Activated CD8-positive, alpha-beta T cell treated with anti-CD3 and anti-CD28 coated beads for 36 hours (primary cell): ENCODE data around the gene LDHAL6B. TPM values are rescaled to one million over a fixed set of nuclear protein-coding genes. Genes with fewer than 3 reads are reported as not detected.

ENCODE experiments used
- ATAC-seq: fragments of 200-7000 bp; cut with Tn5 transposase; one replicate; pipeline ENCODE4 v1.10.0; 2021; ENCODE audit warnings: mild to moderate bottlenecking, moderate library complexity
- CTCF ChIA-PET: fragments of 350-600 bp; sonication (Branson Sonifier 250); formaldehyde crosslinking; loops from one replicate; lab custom pipeline; 2021; ENCODE audit warnings: antibody characterized with exemption; lab: Charles Lee
- POLR2A ChIA-PET: fragments of 350-600 bp; sonication (Branson Sonifier 250); formaldehyde crosslinking; loops from one replicate; lab custom pipeline; 2021; ENCODE audit warnings: antibody characterized with exemption; lab: Charles Lee
- DNase-seq: peaks from one replicate; pipeline ENCODE4 v3.0.0-alpha.2; 2020
- H3K27ac Mint-ChIP-seq: one replicate; pipeline ENCODE4 v1.8.0; 2021; ENCODE audit warnings: mild to moderate bottlenecking, mixed read lengths
- H3K27me3 Mint-ChIP-seq: one replicate; pipeline ENCODE4 v1.8.0; 2021; ENCODE audit warnings: mixed read lengths
- H3K36me3 Mint-ChIP-seq: one replicate; pipeline ENCODE4 v1.8.0; 2021; ENCODE audit warnings: low read depth, mixed read lengths
- H3K4me1 Mint-ChIP-seq: one replicate; pipeline ENCODE4 v1.8.0; 2021; ENCODE audit warnings: low read depth, mixed read lengths
- H3K4me3 Mint-ChIP-seq: one replicate; pipeline ENCODE4 v1.8.0; 2021; ENCODE audit warnings: mild to moderate bottlenecking, moderate library complexity, mixed read lengths
- H3K9me3 Mint-ChIP-seq: one replicate; pipeline ENCODE4 v1.8.0; 2021; ENCODE audit warnings: mixed read lengths
- intact Hi-C: fragments of 100-400 bp; cut with micrococcal nuclease; formaldehyde crosslinking; loops from one replicate; pipeline ENCODE4 v1.10.0; 2022
- total RNA-seq, 2 experiments: library from RNA; stranded (reverse); gene quantifications; one replicate each; pipeline ENCODE4 v1.2.3, GENCODE V29; 2021
- TF ChIP-seq, protein P1 (sequence below): fragments of 200-600 bp; IDR thresholded peaks from one replicate; pipeline ENCODE4 v1.8.0; 2022; ENCODE audit warnings: antibody characterized with exemption, mild to moderate bottlenecking

LDHAL6B gene
- total RNA-seq, 2 experiments from 2014 or later, result not detected

DNA sequence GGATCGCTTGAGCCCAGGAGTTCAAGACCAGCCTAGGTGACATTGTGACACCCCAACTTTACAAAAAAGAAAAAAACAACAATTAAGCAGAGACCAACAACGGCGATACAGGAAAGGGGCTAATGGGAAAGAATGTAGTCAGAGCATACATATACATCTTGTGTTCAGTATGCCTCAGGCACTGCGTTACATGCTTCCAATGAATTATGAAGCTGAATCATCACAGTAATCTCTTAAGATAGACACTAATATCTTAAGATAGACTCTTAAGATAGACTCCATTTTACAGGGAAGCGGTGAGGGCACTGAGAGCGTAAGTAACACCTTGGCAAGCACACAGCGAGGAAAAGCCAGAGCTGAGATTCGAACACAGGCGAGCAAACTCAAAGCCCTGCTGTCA lies 6.1 kb upstream of the LDHAL6B start:
- H3K4me1 Mint-ChIP-seq, result no peaks in the 10 kb centered on the region
- H3K36me3 Mint-ChIP-seq, result no peaks in the 10 kb centered on the region
- ATAC-seq (no peak), DNase-seq (no peak)
- no peak overlapping the region for H3K4me3 Mint-ChIP-seq
- intact Hi-C loops, result no loop called here
- no peak overlapping the region for H3K27ac Mint-ChIP-seq
- TF ChIP-seq, protein P1, sequence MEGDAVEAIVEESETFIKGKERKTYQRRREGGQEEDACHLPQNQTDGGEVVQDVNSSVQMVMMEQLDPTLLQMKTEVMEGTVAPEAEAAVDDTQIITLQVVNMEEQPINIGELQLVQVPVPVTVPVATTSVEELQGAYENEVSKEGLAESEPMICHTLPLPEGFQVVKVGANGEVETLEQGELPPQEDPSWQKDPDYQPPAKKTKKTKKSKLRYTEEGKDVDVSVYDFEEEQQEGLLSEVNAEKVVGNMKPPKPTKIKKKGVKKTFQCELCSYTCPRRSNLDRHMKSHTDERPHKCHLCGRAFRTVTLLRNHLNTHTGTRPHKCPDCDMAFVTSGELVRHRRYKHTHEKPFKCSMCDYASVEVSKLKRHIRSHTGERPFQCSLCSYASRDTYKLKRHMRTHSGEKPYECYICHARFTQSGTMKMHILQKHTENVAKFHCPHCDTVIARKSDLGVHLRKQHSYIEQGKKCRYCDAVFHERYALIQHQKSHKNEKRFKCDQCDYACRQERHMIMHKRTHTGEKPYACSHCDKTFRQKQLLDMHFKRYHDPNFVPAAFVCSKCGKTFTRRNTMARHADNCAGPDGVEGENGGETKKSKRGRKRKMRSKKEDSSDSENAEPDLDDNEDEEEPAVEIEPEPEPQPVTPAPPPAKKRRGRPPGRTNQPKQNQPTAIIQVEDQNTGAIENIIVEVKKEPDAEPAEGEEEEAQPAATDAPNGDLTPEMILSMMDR, result no peak
- POLR2A ChIA-PET, result no interaction called here
- H3K27me3 Mint-ChIP-seq, result no peaks in the 10 kb centered on the region
- no peaks in the 10 kb centered on the region for H3K9me3 Mint-ChIP-seq
- CTCF ChIA-PET, result no interaction called here

- ATAC-seq, result no peak
- TF ChIP-seq, protein P1, result no peak
- no peaks in the 10 kb centered on the region for H3K4me1 Mint-ChIP-seq
Measured at GRCh38 chr15:59203008-59203407, 3.6 kb upstream of the LDHAL6B start.

DNA sequence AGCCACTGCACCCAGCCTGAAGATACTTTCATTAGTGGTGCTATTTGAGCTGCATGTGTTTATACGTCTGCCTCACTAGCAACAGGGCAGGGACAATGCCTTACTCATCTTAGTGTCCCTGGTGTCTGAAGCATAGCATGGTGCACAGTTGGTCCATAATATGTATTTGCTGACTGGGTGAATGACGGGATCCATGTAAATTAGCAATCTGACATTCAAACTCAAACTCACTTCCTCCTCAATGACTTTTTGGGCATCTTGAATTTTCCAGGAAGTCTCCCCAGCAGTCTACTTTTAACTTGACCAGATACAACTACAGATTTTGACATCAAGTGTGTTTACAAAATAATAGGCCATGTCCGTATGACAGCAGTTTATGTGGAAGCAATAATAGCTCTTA lies 3.0 kb upstream of the LDHAL6B start:
- no peaks in the 10 kb centered on the region for H3K36me3 Mint-ChIP-seq
- CTCF ChIA-PET, result no interaction called here

More at GRCh38 chr15:59203008-59203407, 3.6 kb upstream of the LDHAL6B start:
- Mint-ChIP-seq H3K27ac (no peak overlapping the region), H3K27me3 (no peaks in the 10 kb centered on the region), H3K9me3 (no peaks in the 10 kb centered on the region), H3K36me3 (no peaks in the 10 kb centered on the region), H3K4me3 (no peak overlapping the region)
- intact Hi-C loops, result no loop called here
- CTCF ChIA-PET, result no interaction called here
- POLR2A ChIA-PET, result no interaction called here
- DNase-seq, result no peak

GRCh38 chr15:59205839-59206622 lies 612 bp upstream of the LDHAL6B start:
- Mint-ChIP-seq H3K4me3 (no peak overlapping the region), H3K27me3 (no peaks in the 10 kb centered on the region), H3K27ac (no peak overlapping the region), H3K9me3 (no peaks in the 10 kb centered on the region), H3K36me3 (no peaks in the 10 kb centered on the region), H3K4me1 (no peaks in the 10 kb centered on the region)
- intact Hi-C loops, result no loop called here
- ChIA-PET CTCF (interaction anchor here (1.3 kb wide), 1 partner anchor 21 kb away, joined by 3 read pairs; no protein-coding TSS in a partner anchor), POLR2A (no interaction called here)
- TF ChIP-seq, protein P1, result no peak
- ATAC-seq, result no peak
- DNase-seq, result peak; percentile 10

More for the DNA sequence above, 3.0 kb upstream of the LDHAL6B start:
- Mint-ChIP-seq H3K9me3 (no peaks in the 10 kb centered on the region), H3K27me3 (no peaks in the 10 kb centered on the region), H3K4me1 (no peaks in the 10 kb centered on the region), H3K27ac (no peak overlapping the region), H3K4me3 (no peak overlapping the region)
- intact Hi-C loops, result no loop called here
- POLR2A ChIA-PET, result interaction anchor here (0.7 kb wide), 1 partner anchor 11 kb away, joined by 3 read pairs; no protein-coding TSS in a partner anchor
- TF ChIP-seq, protein P1, result no peak
- ATAC-seq, result no peak
- DNase-seq, result no peak

DNA sequence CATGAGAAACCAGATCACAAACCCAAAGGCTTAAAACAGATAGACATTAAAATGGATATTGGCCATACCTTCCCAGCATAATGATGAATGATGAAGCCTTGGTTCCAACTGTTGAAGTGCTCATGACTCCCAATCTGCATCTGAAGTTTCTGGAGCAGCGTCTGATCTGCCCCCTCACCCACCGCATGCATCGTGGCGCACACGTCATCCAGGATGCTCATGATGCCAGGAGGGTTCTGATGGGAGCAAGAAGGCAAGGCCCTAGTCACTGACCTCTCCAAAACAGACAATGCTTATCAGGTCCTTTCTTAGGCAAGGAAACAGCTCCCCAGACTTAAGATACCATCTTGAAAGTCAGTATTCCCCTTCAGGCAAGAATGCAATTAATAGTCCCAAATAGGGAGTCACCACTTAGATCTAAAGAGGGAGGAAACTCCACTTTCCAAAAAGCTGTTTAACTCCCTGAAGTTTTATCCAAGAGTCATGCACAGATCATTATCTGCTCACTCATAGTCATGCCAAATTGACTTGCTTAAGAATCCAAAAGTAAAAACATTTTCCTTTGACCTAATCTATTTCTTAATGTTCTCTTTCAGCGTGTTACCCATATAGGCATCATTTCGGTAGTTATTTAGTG lies 2.1 kb downstream of the LDHAL6B start:
- ChIA-PET CTCF (no interaction called here), POLR2A (interaction anchor here (0.9 kb wide), 1 partner anchor 10 kb away, joined by 4 read pairs; no protein-coding TSS in a partner anchor)
- ATAC-seq, result no peak
- Mint-ChIP-seq H3K36me3 (no peaks in the 10 kb centered on the region), H3K27ac (no peak overlapping the region), H3K4me1 (no peaks in the 10 kb centered on the region), H3K9me3 (no peaks in the 10 kb centered on the region), H3K4me3 (no peak overlapping the region), H3K27me3 (peaks cover 5% of the 10 kb centered on the region)
- intact Hi-C loops, result no loop called here
- TF ChIP-seq, protein P1, result no peak
- DNase-seq, result no peak
